ENCODE results near the gene CNOT11. TPM values are rescaled to one million over a fixed set of nuclear protein-coding genes. Genes with fewer than 3 reads are reported as not detected.

Gene CNOT11
- total and polyA plus RNA-seq, 8 donors, result 32.6 to 53.3 (median 47.4) TPM

DNA sequence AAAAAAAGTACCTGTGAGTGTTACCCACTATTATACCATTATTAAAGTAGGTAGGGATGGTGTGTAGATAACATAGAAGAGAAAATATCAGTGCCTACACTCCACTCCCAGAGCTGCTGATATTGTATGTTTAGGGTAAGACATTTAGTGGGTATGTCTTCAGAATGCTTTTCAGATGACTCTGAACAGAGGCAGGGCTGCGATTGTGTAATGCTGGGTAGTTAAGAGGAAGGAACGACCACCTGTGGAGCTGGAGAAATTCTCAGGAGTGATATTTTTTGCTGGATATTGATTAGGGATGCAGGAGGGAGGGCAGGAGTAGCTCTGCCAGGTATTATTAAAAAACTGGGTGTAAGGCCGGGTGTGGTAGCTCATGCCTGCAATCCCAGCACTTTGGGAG lies 2.8 kb downstream of the CNOT11 start:
- TF ChIP-seq, protein P1, sequence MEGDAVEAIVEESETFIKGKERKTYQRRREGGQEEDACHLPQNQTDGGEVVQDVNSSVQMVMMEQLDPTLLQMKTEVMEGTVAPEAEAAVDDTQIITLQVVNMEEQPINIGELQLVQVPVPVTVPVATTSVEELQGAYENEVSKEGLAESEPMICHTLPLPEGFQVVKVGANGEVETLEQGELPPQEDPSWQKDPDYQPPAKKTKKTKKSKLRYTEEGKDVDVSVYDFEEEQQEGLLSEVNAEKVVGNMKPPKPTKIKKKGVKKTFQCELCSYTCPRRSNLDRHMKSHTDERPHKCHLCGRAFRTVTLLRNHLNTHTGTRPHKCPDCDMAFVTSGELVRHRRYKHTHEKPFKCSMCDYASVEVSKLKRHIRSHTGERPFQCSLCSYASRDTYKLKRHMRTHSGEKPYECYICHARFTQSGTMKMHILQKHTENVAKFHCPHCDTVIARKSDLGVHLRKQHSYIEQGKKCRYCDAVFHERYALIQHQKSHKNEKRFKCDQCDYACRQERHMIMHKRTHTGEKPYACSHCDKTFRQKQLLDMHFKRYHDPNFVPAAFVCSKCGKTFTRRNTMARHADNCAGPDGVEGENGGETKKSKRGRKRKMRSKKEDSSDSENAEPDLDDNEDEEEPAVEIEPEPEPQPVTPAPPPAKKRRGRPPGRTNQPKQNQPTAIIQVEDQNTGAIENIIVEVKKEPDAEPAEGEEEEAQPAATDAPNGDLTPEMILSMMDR (IDR thresholded peaks at IDR 0.05), result no peak
- H3K27me3 ChIP-seq, result no peaks in the 10 kb centered on the region
- no peaks in the 10 kb centered on the region for H3K9me3 ChIP-seq
- DNase-seq (no peak), ATAC-seq (no peak)
- H3K36me3 ChIP-seq, result peaks cover 0 to 48% of the 10 kb centered on the region in 2 donors
- peaks cover 14 to 47% of the 10 kb centered on the region in 2 donors for H3K4me1 ChIP-seq
- H3K27ac ChIP-seq, result no peak overlapping the region
- H3K4me3 ChIP-seq, result no peak overlapping the region
- intact Hi-C loops (cut with DNase I), result no loop called here

- no peaks in the 10 kb centered on the region for H3K9me3 ChIP-seq
- intact Hi-C loops (cut with DNase I), result no loop called here
These were observed 3.6 kb downstream of the CNOT11 start for GRCh38 chr2:101256316-101256715.

GRCh38 chr2:101258804-101259203 lies 6.1 kb downstream of the CNOT11 start:
- no peaks in the 10 kb centered on the region for H3K9me3 ChIP-seq
- DNase-seq (no peak), ATAC-seq (no peak)
- H3K27me3 ChIP-seq, result no peaks in the 10 kb centered on the region
- H3K4me1 ChIP-seq, result peaks cover 10 to 32% of the 10 kb centered on the region in 2 donors
- intact Hi-C loops (cut with DNase I), result no loop called here
- TF ChIP-seq, protein P1 (IDR thresholded peaks at IDR 0.05), result no peak
- H3K4me3 ChIP-seq, result no peak overlapping the region
- no peak overlapping the region for H3K27ac ChIP-seq
- peaks cover 0 to 76% of the 10 kb centered on the region in 2 donors for H3K36me3 ChIP-seq

More at GRCh38 chr2:101256316-101256715, 3.6 kb downstream of the CNOT11 start:
- H3K4me3 ChIP-seq, result no peak overlapping the region
- H3K27ac ChIP-seq, result no peak overlapping the region
- DNase-seq (no peak), ATAC-seq (no peak)
- peaks cover 0 to 56% of the 10 kb centered on the region in 2 donors for H3K36me3 ChIP-seq
- H3K27me3 ChIP-seq, result no peaks in the 10 kb centered on the region
- TF ChIP-seq, protein P1 (IDR thresholded peaks at IDR 0.05), result no peak
- H3K4me1 ChIP-seq, result peaks cover 14 to 46% of the 10 kb centered on the region in 2 donors

DNA sequence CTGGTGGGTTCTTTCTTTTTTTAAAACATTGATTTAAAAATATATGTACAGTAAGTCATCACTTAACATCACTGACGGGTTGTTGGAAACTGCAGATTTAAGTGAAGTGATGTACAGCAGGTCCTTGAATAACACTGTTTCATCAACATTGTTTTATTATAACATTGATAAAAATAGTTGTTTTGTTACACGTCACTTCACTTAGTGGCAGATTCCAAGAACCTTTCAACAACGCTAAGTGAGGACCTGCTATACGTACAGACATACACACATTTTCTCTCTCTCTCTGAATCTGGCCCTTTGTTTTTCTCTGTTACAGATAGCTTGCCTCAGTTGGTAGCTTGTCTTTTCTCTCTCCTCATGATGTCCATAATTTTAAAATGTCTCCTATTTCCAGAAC lies 9.5 kb downstream of the CNOT11 start:
- intact Hi-C loops (cut with DNase I), result no loop called here
- ATAC-seq (no peak), DNase-seq (no peak)
- peaks cover 0 to under 1% of the 10 kb centered on the region in 2 donors for H3K4me1 ChIP-seq
- TF ChIP-seq, protein P1 (IDR thresholded peaks at IDR 0.05), result no peak
- no peak overlapping the region for H3K27ac ChIP-seq
- H3K4me3 ChIP-seq, result no peak overlapping the region
- H3K36me3 ChIP-seq, result peaks cover 0 to 95% of the 10 kb centered on the region in 2 donors
- H3K27me3 ChIP-seq, result no peaks in the 10 kb centered on the region
- no peaks in the 10 kb centered on the region for H3K9me3 ChIP-seq

DNA sequence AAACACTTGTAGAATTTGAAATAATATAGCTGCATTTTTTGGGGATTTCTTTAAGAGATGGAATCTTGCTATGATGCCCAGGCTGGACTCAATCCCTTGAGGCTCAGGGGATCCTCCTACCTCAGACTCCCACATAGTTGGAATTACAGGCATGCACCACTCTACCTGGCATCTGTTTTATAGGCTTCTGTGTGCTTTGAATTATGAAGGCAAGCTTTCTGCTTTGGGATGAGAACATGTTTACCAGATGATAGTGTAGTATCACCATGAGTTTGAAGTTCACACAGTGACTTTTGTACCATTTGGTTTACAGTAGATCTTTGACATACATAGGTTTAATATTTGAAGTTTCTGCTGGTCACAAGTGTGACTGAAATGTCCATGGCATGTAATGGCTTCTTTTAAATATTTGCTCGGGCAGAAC lies 10.7 kb downstream of the CNOT11 start:
- DNase-seq, result no peak
- Histone ChIP-seq H3K27ac (no peak overlapping the region), H3K9me3 (no peaks in the 10 kb centered on the region), H3K4me3 (no peak overlapping the region), H3K36me3 (peaks cover 0 to 95% of the 10 kb centered on the region in 2 donors), H3K4me1 (peaks cover 0 to 5% of the 10 kb centered on the region in 2 donors), H3K27me3 (no peaks in the 10 kb centered on the region)
- TF ChIP-seq, protein P1 (IDR thresholded peaks at IDR 0.05), result no peak
- no peak for ATAC-seq
- intact Hi-C loops (cut with DNase I), result no loop called here

Measured in left lung (tissue), 10 donors.